HG03097 (cell line): Measurements from ENCODE around the gene FGF1.

Source experiments
- ATAC-seq: cut with Tn5 transposase; IDR thresholded peaks from one replicate; pipeline ENCODE4 v1.9.1; 2021; ENCODE audit not compliant: unreplicated experiment, low FRiP score

FGF1 gene

GRCh38 chr5:142697356-142698255, 11.7 kb upstream of the FGF1 start:
- no peak for ATAC-seq

- no peak for ATAC-seq
Measured at GRCh38 chr5:142696379-142696778, 10.5 kb upstream of the FGF1 start.

GRCh38 chr5:142694092-142694856, 8.4 kb upstream of the FGF1 start:
- ATAC-seq, result no peak

GRCh38 chr5:142692321-142692894, 6.5 kb upstream of the FGF1 start:
- no peak for ATAC-seq

GRCh38 chr5:142690667-142691066, 4.8 kb upstream of the FGF1 start:
- ATAC-seq, result no peak

GRCh38 chr5:142689081-142689480, 3.2 kb upstream of the FGF1 start:
- ATAC-seq, result no peak

- ATAC-seq, result no peak
Measured at GRCh38 chr5:142688281-142688989, 2.5 kb upstream of the FGF1 start.

- ATAC-seq, result no peak
Measured at GRCh38 chr5:142686968-142687367, 1.1 kb upstream of the FGF1 start.

GRCh38 chr5:142686210-142686734, 382 bp upstream of the FGF1 start:
- no peak for ATAC-seq

GRCh38 chr5:142684508-142685041, 1.3 kb downstream of the FGF1 start:
- no peak for ATAC-seq

GRCh38 chr5:142683881-142684505, 1.9 kb downstream of the FGF1 start:
- no peak for ATAC-seq

GRCh38 chr5:142683116-142683515, 2.8 kb downstream of the FGF1 start:
- ATAC-seq, result no peak

GRCh38 chr5:142680605-142681259, 5.2 kb downstream of the FGF1 start:
- no peak for ATAC-seq

- no peak for ATAC-seq
Measured at GRCh38 chr5:142679744-142680143, 6.1 kb downstream of the FGF1 start.

- no peak for ATAC-seq
Measured at GRCh38 chr5:142678529-142678928, 7.4 kb downstream of the FGF1 start.

- no peak for ATAC-seq
Measured at GRCh38 chr5:142677198-142677597, 8.7 kb downstream of the FGF1 start.

GRCh38 chr5:142676318-142676717, 9.6 kb downstream of the FGF1 start:
- no peak for ATAC-seq

- no peak for ATAC-seq
Measured at GRCh38 chr5:142674531-142675469, 11.1 kb downstream of the FGF1 start.
